HG02642 (cell line): Measurements from ENCODE around the gene GGA3.
"Not testable (repeated sequence)": the region's sequence is repeated elsewhere in the genome, so short reads cannot be mapped to it uniquely, and the experiment has no call there.

Experiments
- ATAC-seq: cut with Tn5 transposase; IDR thresholded peaks from one replicate; pipeline ENCODE4 v1.9.1; 2021; ENCODE audit warnings: mild to moderate bottlenecking; ENCODE audit not compliant: unreplicated experiment, poor library complexity

The GGA3 gene

GRCh38 chr17:75227729-75228128 lies 33.7 kb downstream of the GGA3 start:
- ATAC-seq: no peak

- ATAC-seq: no peak
Observed at GRCh38 chr17:75225016-75225415, 36.4 kb downstream of the GGA3 start.

GRCh38 chr17:75219815-75220214 lies 41.6 kb downstream of the GGA3 start:
- ATAC-seq: no peak

- no peak for ATAC-seq
Observed at GRCh38 chr17:75218131-75218530, 43.3 kb downstream of the GGA3 start.

GRCh38 chr17:75209061-75209460 lies 52.3 kb downstream of the GGA3 start:
- ATAC-seq: no peak

GRCh38 chr17:75208161-75208560 lies 53.2 kb downstream of the GGA3 start:
- no peak for ATAC-seq

- no peak for ATAC-seq
Observed at GRCh38 chr17:75207760-75208159, 53.6 kb downstream of the GGA3 start.

- not testable (repeated sequence) for ATAC-seq
Observed at GRCh38 chr17:75207050-75207407, 54.4 kb downstream of the GGA3 start.

GRCh38 chr17:75205793-75206163 lies 55.6 kb downstream of the GGA3 start:
- peak; percentile 20 for ATAC-seq

GRCh38 chr17:75205037-75205792 lies 56.2 kb downstream of the GGA3 start, which contains the start of gene NUP85:
TSS of gene NUP85 (plus strand) at chr17:75205679. CDS start at chr17:75205762, 83 bp downstream.
- peak; percentile 82 for ATAC-seq

GRCh38 chr17:75199886-75200618 lies 61.4 kb downstream of the GGA3 start:
- no peak for ATAC-seq

GRCh38 chr17:75194879-75195278 lies 66.5 kb downstream of the GGA3 start:
- ATAC-seq: no peak

- ATAC-seq: no peak
Observed at GRCh38 chr17:75191584-75191983, 69.8 kb downstream of the GGA3 start.

- ATAC-seq: no peak
Observed at GRCh38 chr17:75188614-75189013, 72.8 kb downstream of the GGA3 start.
